HCT116 (cell line): ENCODE data around the gene LIN7C. TPM values are rescaled to one million over a fixed set of nuclear protein-coding genes. Genes with fewer than 3 reads are reported as not detected.

ENCODE experiments used
- ATAC-seq: fragments of 200-7000 bp; cut with Tn5 transposase; 2 replicates; pipeline ENCODE4 v1.9.1; 2020; ENCODE audit warnings: mild to moderate bottlenecking, moderate library complexity
- BruUV-seq: library from RNA; stranded (reverse); fragments of 400-500 nt; replicated peaks from 2 replicates; lab custom pipeline; 2021; lab: Mats Ljungman, UMichigan
- CTCF ChIA-PET: fragments of 300-600 bp; sonication (Branson Sonifier 250); formaldehyde crosslinking; loops from one replicate; lab custom pipeline; 2021; ENCODE audit warnings: antibody characterized with exemption; lab: Charles Lee
- POLR2A ChIA-PET: fragments of 300-600, 350-600 bp; sonication (Branson Sonifier 250); formaldehyde crosslinking; loops from one replicate; lab custom pipeline; 2021; ENCODE audit warnings: antibody characterized with exemption; lab: Charles Lee
- RAD21 ChIA-PET, 2 experiments: fragments of 300-600 bp; sonication (Branson Sonifier 250); formaldehyde crosslinking; loops; one replicate each; lab custom pipeline; 2023; ENCODE audit warnings: low total read pairs in 2 of 2; ENCODE audit not compliant: uncharacterized antibody in 2 of 2, unreplicated experiment in 2 of 2, low non-redundant PET in 1 of 2; lab: Charles Lee
- DNase-seq: peaks from one replicate; pipeline ENCODE4 v3.0.0-alpha.2; 2010; ENCODE audit warnings: low read depth, low spot score
- H2AFZ ChIP-seq: fragments of 200-600 bp; shearing (Covaris generic), sonication (generic); 2 replicates; pipeline ENCODE4 v1.6.1; 2017; ENCODE audit warnings: low read depth, mixed run types, mixed read lengths, antibody characterized with exemption, low read length; ENCODE audit not compliant: poor library complexity, severe bottlenecking
- H3K27ac ChIP-seq: 2 replicates; pipeline ENCODE4 v1.5.1; 2012; ENCODE audit warnings: low read depth, low read length
- H3K27me3 ChIP-seq: fragments of 200-600 bp; sonication (generic); 2 replicates; pipeline ENCODE4 v1.6.1; 2016; ENCODE audit warnings: mixed run types, low read length, mixed read lengths; ENCODE audit not compliant: insufficient read depth
- H3K36me3 ChIP-seq, 2 experiments: fragments of 200-500 bp in 1 of 2; fragments of 200-600 bp in 1 of 2; sonication (Bioruptor generic) in 1 of 2; sonication (generic) in 1 of 2; 2 replicates each; pipeline versions ENCODE4 v1.5.1 to v1.6.1; 2014 to 2016; ENCODE audit warnings: low read length in 2 of 2, inconsistent platforms in 1 of 2, mixed read lengths in 1 of 2, mixed run types in 1 of 2; ENCODE audit not compliant: insufficient read depth in 2 of 2, control insufficient read depth in 1 of 2
- H3K4me1 ChIP-seq, 2 experiments: fragments of 200-600 bp in 1 of 2; sonication (generic) in 1 of 2; 2 replicates each; pipeline versions ENCODE4 v1.5.1 to v1.6.1; 2012 to 2017; ENCODE audit warnings: low read length in 2 of 2, inconsistent platforms in 1 of 2, mild to moderate bottlenecking in 1 of 2, mixed read lengths in 1 of 2, mixed run types in 1 of 2, moderate library complexity in 1 of 2; ENCODE audit not compliant: insufficient read depth in 2 of 2, control insufficient read depth in 1 of 2
- H3K4me2 ChIP-seq: fragments of 200-600 bp; sonication (generic); 2 replicates; pipeline ENCODE4 v1.6.1; 2017; ENCODE audit warnings: mixed run types, low read length, mixed read lengths
- H3K4me3 ChIP-seq, 2 experiments: fragments of 200-600 bp in 1 of 2; sonication (generic) in 1 of 2; replicated peaks in 1 of 2; 2 replicates each; pipeline ENCODE4 v1.5.1; 2011 to 2016; ENCODE audit warnings: low read length in 2 of 2, control low read depth in 1 of 2, low read depth in 1 of 2, mild to moderate bottlenecking in 1 of 2, mixed read lengths in 1 of 2, mixed run types in 1 of 2
- H3K79me2 ChIP-seq: fragments of 200-600 bp; sonication (generic); 2 replicates; pipeline ENCODE4 v1.6.1; 2017; ENCODE audit warnings: mild to moderate bottlenecking, mixed run types, low read length, moderate library complexity, mixed read lengths; ENCODE audit not compliant: insufficient read depth
- H3K9ac ChIP-seq: fragments of 200-600 bp; sonication (generic); 2 replicates; pipeline ENCODE4 v1.6.1; 2016; ENCODE audit warnings: low read length, mixed read lengths
- H3K9me2 ChIP-seq: fragments of 200-600 bp; sonication (generic), shearing (Covaris generic); 2 replicates; pipeline ENCODE4 v1.6.1; 2017; ENCODE audit warnings: mixed run types, mild to moderate bottlenecking, moderate library complexity; ENCODE audit not compliant: insufficient read depth
- H3K9me3 ChIP-seq, 2 experiments: fragments of 200-500 bp in 1 of 2; fragments of 200-600 bp in 1 of 2; sonication (Bioruptor generic) in 1 of 2; sonication (generic) in 1 of 2; 2 replicates each; pipeline ENCODE4 v1.6.1; 2014 to 2017; ENCODE audit warnings: low read length in 2 of 2, mixed read lengths in 2 of 2, inconsistent platforms in 1 of 2, low read depth in 1 of 2, mild to moderate bottlenecking in 1 of 2, mixed run types in 1 of 2, moderate library complexity in 1 of 2; ENCODE audit not compliant: control insufficient read depth in 1 of 2, insufficient read depth in 1 of 2
- H4K20me1 ChIP-seq: fragments of 200-600 bp; sonication (generic), shearing (Covaris generic); 2 replicates; pipeline ENCODE4 v1.6.1; 2017; ENCODE audit warnings: mixed run types, mild to moderate bottlenecking, moderate library complexity; ENCODE audit not compliant: insufficient read depth
- ATF3 ChIP-seq: IDR thresholded peaks from 2 replicates; pipeline ENCODE4 v1.6.1; 2012
- CBX3 ChIP-seq: IDR thresholded peaks from 2 replicates; pipeline ENCODE4 v1.6.1; 2012; ENCODE audit warnings: low read depth
- CTCF ChIP-seq, 3 experiments: fragments of 200-600 bp in 1 of 3; sonication (generic) in 1 of 3; IDR thresholded peaks in 2 of 3; conservative IDR thresholded peaks in 1 of 3; 2 replicates each; pipeline ENCODE4 v1.5.1; 2012 to 2017; ENCODE audit warnings: low read depth in 2 of 3, low read length in 2 of 3, antibody characterized with exemption in 1 of 3, borderline replicate concordance in 1 of 3, control low read depth in 1 of 3, mild to moderate bottlenecking in 1 of 3, mixed read lengths in 1 of 3, mixed run types in 1 of 3, moderate library complexity in 1 of 3; ENCODE audit not compliant: insufficient read depth in 1 of 3
- EZH2phosphoT487 ChIP-seq: fragments of 200-600 bp; IDR thresholded peaks from 2 replicates; pipeline ENCODE4 v1.6.1; 2018; ENCODE audit warnings: antibody characterized with exemption, borderline replicate concordance
- FOSL1 ChIP-seq: IDR thresholded peaks from 2 replicates; pipeline ENCODE4 v1.6.1; 2012; ENCODE audit warnings: low read depth
- JUND ChIP-seq: IDR thresholded peaks from 2 replicates; pipeline ENCODE4 v1.6.1; 2012
- MAX ChIP-seq: IDR thresholded peaks from 2 replicates; pipeline ENCODE4 v1.6.1; 2012
- POLR2A ChIP-seq: IDR thresholded peaks from 2 replicates; pipeline ENCODE4 v1.7.0; 2011; ENCODE audit warnings: borderline replicate concordance; ENCODE audit not compliant: insufficient read depth, insufficient read length; ENCODE audit errors: extremely low read depth
- POLR2AphosphoS5 ChIP-seq: IDR thresholded peaks from 2 replicates; pipeline ENCODE4 v1.6.1; 2011; ENCODE audit warnings: mild to moderate bottlenecking, low read depth, low read length, moderate library complexity
- REST ChIP-seq: IDR thresholded peaks from 2 replicates; pipeline ENCODE4 v1.6.1; 2012; ENCODE audit warnings: low read depth
- SIN3A ChIP-seq: IDR thresholded peaks from 2 replicates; pipeline ENCODE4 v1.6.1; 2012; ENCODE audit warnings: low read depth
- SP1 ChIP-seq: IDR thresholded peaks from 2 replicates; pipeline ENCODE4 v1.6.1; 2012; ENCODE audit warnings: low read depth
- SRF ChIP-seq: IDR thresholded peaks from 2 replicates; pipeline ENCODE4 v1.6.1; 2012; ENCODE audit warnings: low read depth
- YY1 ChIP-seq: IDR thresholded peaks from 2 replicates; pipeline ENCODE4 v1.6.1; 2011; ENCODE audit warnings: low read length, low read depth, moderate library complexity, mild to moderate bottlenecking; ENCODE audit not compliant: insufficient replicate concordance; ENCODE audit errors: extremely low read depth
- ZNF274 ChIP-seq: fragments of 200-500 bp; sonication (Bioruptor generic); IDR thresholded peaks from 2 replicates; pipeline ENCODE4 v1.6.1; 2014; ENCODE audit warnings: mild to moderate bottlenecking, low read depth, low read length, inconsistent platforms
- intact Hi-C: fragments of 100-400 bp; cut with micrococcal nuclease; formaldehyde crosslinking; loops from 2 replicates; pipeline ENCODE4 v1.10.0; 2022
- total RNA-seq: library from RNA; stranded (reverse); gene quantifications from one replicate; pipeline ENCODE4 v1.2.1, GENCODE V29; 2021; ENCODE audit not compliant: unreplicated experiment

The LIN7C gene
- total RNA-seq, 1 experiment from 2014 or later = 48.2 TPM

DNA sequence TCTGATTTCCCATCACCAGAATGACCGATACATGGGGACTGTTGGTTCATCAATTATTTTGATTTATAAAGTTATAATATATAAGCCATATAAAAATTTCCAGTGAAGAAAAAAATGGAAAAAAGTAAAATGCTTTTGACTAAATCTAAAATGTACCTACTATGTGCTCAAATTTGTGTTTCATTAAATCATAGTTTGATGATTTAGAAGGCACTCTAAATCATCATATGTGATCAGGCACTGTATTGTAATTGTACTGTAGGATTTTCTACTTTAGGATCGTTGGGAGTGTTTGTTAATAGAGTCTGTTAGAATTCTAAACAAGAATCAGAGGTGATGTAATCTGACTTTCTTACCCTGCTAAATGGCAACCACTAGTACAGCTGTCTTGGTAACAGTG lies 2.4 kb downstream of the LIN7C start:
- intact Hi-C loops = no loop called here
- CTCF ChIA-PET = no interaction called here
- no peak overlapping the region for H2AFZ ChIP-seq
- no peak for TF ChIP-seq EZH2phosphoT487
- TF ChIP-seq JUND = no peak
- TF ChIP-seq MAX = no peak
- TF ChIP-seq POLR2A = no peak
- TF ChIP-seq SIN3A = no peak
- TF ChIP-seq SP1 = no peak
- TF ChIP-seq POLR2AphosphoS5 = no peak
- TF ChIP-seq YY1 = no peak
- TF ChIP-seq CBX3 = no peak
- TF ChIP-seq FOSL1 = no peak
- POLR2A ChIA-PET = no interaction called here
- no peaks in the 10 kb centered on the region for H3K9me2 ChIP-seq
- H3K9me3 ChIP-seq = no peaks in the 10 kb centered on the region
- DNase-seq (no peak), ATAC-seq (no peak)
- no peaks in the 10 kb centered on the region for H4K20me1 ChIP-seq
- RAD21 ChIA-PET = no interaction called here
- no TSS peak for BruUV-seq
- H3K27ac ChIP-seq = no peak overlapping the region
- H3K79me2 ChIP-seq = peaks cover 78% of the 10 kb centered on the region
- no peaks in the 10 kb centered on the region for H3K27me3 ChIP-seq
- no peak overlapping the region for H3K4me2 ChIP-seq
- peaks cover 13 to 23% of the 10 kb centered on the region in 2 experiments; a peak in 3 of 4 replicates for H3K36me3 ChIP-seq
- peaks cover 5 to 16% of the 10 kb centered on the region in 2 experiments; a peak in 3 of 4 replicates for H3K4me1 ChIP-seq
- no peak overlapping the region for H3K9ac ChIP-seq
- H3K4me3 ChIP-seq = no peak overlapping the region

GRCh38 chr11:27501100-27501499 lies 5.5 kb downstream of the LIN7C start:
- Histone ChIP-seq H3K4me3 (no peak overlapping the region), H3K79me2 (peaks cover 80% of the 10 kb centered on the region), H3K4me2 (no peak overlapping the region), H3K9me3 (no peaks in the 10 kb centered on the region), H3K27ac (no peak overlapping the region), H3K27me3 (no peaks in the 10 kb centered on the region), H3K9me2 (no peaks in the 10 kb centered on the region), H4K20me1 (0 out of 2 replicates have a peak, but pooled peaks cover 4% of the 10 kb centered on the region), H3K4me1 (peaks cover 0 to 10% of the 10 kb centered on the region in 2 experiments; a peak in 2 of 4 replicates), H3K36me3 (peaks cover 31 to 37% of the 10 kb centered on the region in 2 experiments), H3K9ac (no peak overlapping the region), H2AFZ (no peak overlapping the region)
- ATAC-seq = no peak
- POLR2A ChIA-PET = no interaction called here
- no peak for DNase-seq
- CTCF ChIA-PET = no interaction called here
- intact Hi-C loops = no loop called here
- no TSS peak for BruUV-seq
- RAD21 ChIA-PET = no interaction called here
- no peak for TF ChIP-seq SRF
- no peak for TF ChIP-seq YY1
- no peak for TF ChIP-seq FOSL1
- TF ChIP-seq SIN3A = no peak
- no peak for TF ChIP-seq ATF3
- no peak for TF ChIP-seq REST
- no peak for TF ChIP-seq CTCF (IDR thresholded peaks at IDR 0.05 in 2 of 3, conservative IDR thresholded peaks at IDR 0.05 in 1 of 3; ENCODE audit: borderline replicate concordance in 1 of 3, insufficient read depth in 1 of 3, low read depth in 2 of 3, low read length in 2 of 3)
- no peak for TF ChIP-seq SP1
- TF ChIP-seq ZNF274 = no peak
